OCI-LY3 (cell line): ENCODE results near the gene TRAF3.
"Not testable (repeated sequence)": the region's sequence is repeated elsewhere in the genome, so short reads cannot be mapped to it uniquely, and the experiment has no call there.

ENCODE experiments used
- H2AFZ ChIP-seq: fragments of 200-600, 300-600 bp; shearing (Covaris generic); 2 replicates; pipeline ENCODE4 v1.6.0; 2014; ENCODE audit warnings: antibody characterized with exemption, low read depth, low read length
- H3K27ac ChIP-seq: fragments of 200-600, 300-600 bp; sonication (generic); 2 replicates; pipeline ENCODE4 v1.5.1; 2014; ENCODE audit warnings: mild to moderate bottlenecking, low read length, moderate library complexity, mixed read lengths
- H3K27me3 ChIP-seq: fragments of 200-600, 300-600 bp; sonication (generic); 2 replicates; pipeline ENCODE4 v1.6.1; 2014; ENCODE audit warnings: low read depth, low read length, mixed read lengths
- H3K36me3 ChIP-seq: fragments of 200-600, 300-600 bp; sonication (generic); replicated peaks from 2 replicates; pipeline ENCODE3; 2014; ENCODE audit warnings: low read depth, low read length, mixed read lengths
- H3K4me1 ChIP-seq: fragments of 300-600, 200-600 bp; sonication (generic); 2 replicates; pipeline ENCODE4 v1.6.1; 2014; ENCODE audit warnings: low read length, mixed read lengths
- H3K4me2 ChIP-seq: fragments of 200-600, 300-600 bp; sonication (generic); 2 replicates; pipeline ENCODE4 v1.6.1; 2014; ENCODE audit warnings: low read length, mixed read lengths
- H3K4me3 ChIP-seq: fragments of 300-600, 200-600 bp; sonication (generic); 2 replicates; pipeline ENCODE4 v1.5.1; 2014; ENCODE audit warnings: antibody characterized with exemption, mild to moderate bottlenecking, low read length, moderate library complexity
- H3K79me2 ChIP-seq: fragments of 300-600, 200-600 bp; shearing (Covaris generic); 2 replicates; pipeline ENCODE4 v1.6.1; 2014; ENCODE audit warnings: mild to moderate bottlenecking, low read length, mixed read lengths
- H3K9ac ChIP-seq: fragments of 300-600, 200-600 bp; shearing (Covaris generic); 2 replicates; pipeline ENCODE4 v1.6.0; 2014; ENCODE audit warnings: mild to moderate bottlenecking, low read length, moderate library complexity
- H3K9me3 ChIP-seq: fragments of 200-600, 300-600 bp; shearing (Covaris generic); 2 replicates; pipeline ENCODE4 v1.6.1; 2014; ENCODE audit warnings: low read length, mixed read lengths; ENCODE audit not compliant: insufficient read depth
- H4K20me1 ChIP-seq: fragments of 200-600, 300-600 bp; sonication (generic); 2 replicates; pipeline ENCODE4 v1.6.1; 2016; ENCODE audit warnings: low read length, mixed read lengths; ENCODE audit not compliant: insufficient read depth
- CTCF ChIP-seq: fragments of 200-600, 300-600 bp; sonication (generic); IDR thresholded peaks from 2 replicates; pipeline ENCODE4 v1.5.1; 2014; ENCODE audit warnings: antibody characterized with exemption, low read length, low read depth
- EZH2phosphoT487 ChIP-seq: fragments of 200-600 bp; shearing (Covaris generic); IDR thresholded peaks from 2 replicates; pipeline ENCODE4 v1.6.1; 2018; ENCODE audit warnings: antibody characterized with exemption, mixed run types, low read depth

Gene TRAF3

GRCh38 chr14:102761206-102761605 lies 16.0 kb upstream of the TRAF3 start:
- Histone ChIP-seq H2AFZ (no peak overlapping the region), H4K20me1 (no peaks in the 10 kb centered on the region), H3K9me3 (no peaks in the 10 kb centered on the region), H3K27ac (no peak overlapping the region), H3K9ac (no peak overlapping the region), H3K79me2 (no peaks in the 10 kb centered on the region), H3K36me3 (no peaks in the 10 kb centered on the region), H3K4me3 (no peak overlapping the region), H3K4me2 (no peak overlapping the region), H3K4me1 (peaks cover 66% of the 10 kb centered on the region), H3K27me3 (no peaks in the 10 kb centered on the region)
- TF ChIP-seq CTCF, result no peak

- no peaks in the 10 kb centered on the region for H3K79me2 ChIP-seq
- peak overlapping the region; percentile 75 for H3K4me2 ChIP-seq
- H3K9me3 ChIP-seq, result no peaks in the 10 kb centered on the region
- no peak overlapping the region for H2AFZ ChIP-seq
- H3K9ac ChIP-seq, result peak overlapping the region; percentile 74
- no peaks in the 10 kb centered on the region for H3K36me3 ChIP-seq
- no peaks in the 10 kb centered on the region for H4K20me1 ChIP-seq
- no peaks in the 10 kb centered on the region for H3K27me3 ChIP-seq
- H3K4me3 ChIP-seq, result peak overlapping the region; percentile 52
- no peak for TF ChIP-seq CTCF
- no peak for TF ChIP-seq EZH2phosphoT487
- H3K4me1 ChIP-seq, result peaks cover 79% of the 10 kb centered on the region
- peak overlapping the region; percentile 99 for H3K27ac ChIP-seq
Measured at GRCh38 chr14:102764220-102764671, 13.0 kb upstream of the TRAF3 start.

- not testable (repeated sequence) for H2AFZ ChIP-seq
Measured at GRCh38 chr14:102765770-102766169, 11.5 kb upstream of the TRAF3 start.

GRCh38 chr14:102768223-102769048 lies 8.8 kb upstream of the TRAF3 start:
- Histone ChIP-seq H3K27ac (peak overlapping the region; percentile 95), H3K4me3 (no peak overlapping the region; the same call in 1 of the 2 replicates), H3K79me2 (no peaks in the 10 kb centered on the region), H3K36me3 (no peaks in the 10 kb centered on the region), H3K27me3 (no peaks in the 10 kb centered on the region), H3K4me1 (peaks cover 93% of the 10 kb centered on the region), H4K20me1 (no peaks in the 10 kb centered on the region), H3K4me2 (peak overlapping the region; percentile 42), H3K9ac (peak overlapping the region; percentile 67), H3K9me3 (no peaks in the 10 kb centered on the region), H2AFZ (no peak overlapping the region)
- TF ChIP-seq EZH2phosphoT487 (no peak), CTCF (no peak)

More at GRCh38 chr14:102765770-102766169, 11.5 kb upstream of the TRAF3 start:
- not testable (repeated sequence) for H3K4me3 ChIP-seq, H3K36me3 ChIP-seq, H4K20me1 ChIP-seq, H3K79me2 ChIP-seq, H3K4me2 ChIP-seq, H3K9ac ChIP-seq, H3K27ac ChIP-seq, H3K27me3 ChIP-seq, H3K9me3 ChIP-seq
- peaks cover 80% of the 10 kb centered on the region for H3K4me1 ChIP-seq
